Stimulated activated CD4-positive, alpha-beta T cell treated with anti-CD3 and anti-CD28 coated beads, Interleukin-12 subunit alpha, Interleukin-12 subunit beta, amount 100 ng/mL, for 4 hours (primary cell): Measurements from ENCODE around the gene FBXO42.
"Not testable (repeated sequence)": the region's sequence is repeated elsewhere in the genome, so short reads cannot be mapped to it uniquely, and the experiment has no call there.

Experiments
- DNase-seq: peaks from one replicate; pipeline ENCODE4 v3.0.0-alpha.2; 2020

The FBXO42 gene

GRCh38 chr1:16258591-16259135, 93.6 kb downstream of the FBXO42 start:
- no peak for DNase-seq

GRCh38 chr1:16257968-16258367, 94.3 kb downstream of the FBXO42 start:
- no peak for DNase-seq

GRCh38 chr1:16257556-16257955, 94.7 kb downstream of the FBXO42 start:
- not testable (repeated sequence) for DNase-seq

GRCh38 chr1:16256478-16256877, 95.8 kb downstream of the FBXO42 start:
- no peak for DNase-seq

GRCh38 chr1:16254263-16254928, 97.9 kb downstream of the FBXO42 start:
- DNase-seq, result no peak

GRCh38 chr1:16253332-16253922, 98.9 kb downstream of the FBXO42 start:
- no peak for DNase-seq

- no peak for DNase-seq
These were observed 99.4 kb downstream of the FBXO42 start for GRCh38 chr1:16252912-16253311.

GRCh38 chr1:16251381-16251780, 100.9 kb downstream of the FBXO42 start:
- no peak for DNase-seq

- no peak for DNase-seq
These were observed 101.6 kb downstream of the FBXO42 start for GRCh38 chr1:16250524-16251251.

- no peak for DNase-seq
These were observed 102.6 kb downstream of the FBXO42 start for GRCh38 chr1:16249596-16250241.

GRCh38 chr1:16248603-16249516, 103.4 kb downstream of the FBXO42 start:
- no peak for DNase-seq

- DNase-seq, result no peak
These were observed 104.3 kb downstream of the FBXO42 start for GRCh38 chr1:16248007-16248436.

- DNase-seq, result no peak
These were observed 104.8 kb downstream of the FBXO42 start for GRCh38 chr1:16247441-16247840.

- no peak for DNase-seq
These were observed 105.3 kb downstream of the FBXO42 start for GRCh38 chr1:16246961-16247360.

- DNase-seq, result not testable (repeated sequence)
These were observed 106.0 kb downstream of the FBXO42 start for GRCh38 chr1:16246239-16246638.

- no peak for DNase-seq
These were observed 106.6 kb downstream of the FBXO42 start for GRCh38 chr1:16245476-16246196.

- DNase-seq, result no peak
These were observed 107.5 kb downstream of the FBXO42 start for GRCh38 chr1:16244650-16245285.

- peak; percentile 67 for DNase-seq
These were observed 108.2 kb downstream of the FBXO42 start for GRCh38 chr1:16243936-16244649.

- DNase-seq, result no peak
These were observed 109.1 kb downstream of the FBXO42 start for GRCh38 chr1:16243215-16243610.

- no peak for DNase-seq
These were observed 109.6 kb downstream of the FBXO42 start for GRCh38 chr1:16242556-16243214.
